NK-92 (cell line): ENCODE results near the gene IPO11.

ENCODE experiments used
- DNase-seq: peaks from one replicate; lab custom pipeline; 2025; ENCODE audit not compliant: unreplicated experiment; lab: John Stamatoyannopoulos, UW

The IPO11 gene

GRCh38 chr5:62412549-62413329, at the start of gene IPO11:
Gene IPO11 (plus strand): TSS chr5:62412763. CDS start chr5:62437280, 24,517 bp downstream.
- DNase-seq, result peak; percentile 94

DNA sequence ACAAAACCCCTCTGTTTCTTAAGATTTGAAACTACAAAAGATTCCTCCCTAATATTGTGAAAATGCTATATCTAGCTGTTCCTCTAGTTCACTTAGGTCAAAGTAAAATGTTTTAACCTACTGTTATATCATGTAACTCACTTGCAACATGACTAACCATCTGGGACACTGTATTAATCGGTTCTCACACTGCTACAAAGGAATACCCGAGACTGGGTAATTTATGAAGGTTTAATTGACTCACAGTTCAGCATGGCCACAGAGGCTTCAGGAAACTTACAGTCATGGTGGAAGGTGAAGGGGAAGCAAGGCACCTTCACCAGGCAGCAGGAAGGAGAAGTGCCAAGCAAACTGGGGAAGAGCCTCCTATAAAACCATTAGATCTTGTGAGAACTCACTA, 43.5 kb upstream of the IPO11 start:
- DNase-seq, result no peak

GRCh38 chr5:62371409-62371808, 41.2 kb upstream of the IPO11 start:
- DNase-seq, result no peak

DNA sequence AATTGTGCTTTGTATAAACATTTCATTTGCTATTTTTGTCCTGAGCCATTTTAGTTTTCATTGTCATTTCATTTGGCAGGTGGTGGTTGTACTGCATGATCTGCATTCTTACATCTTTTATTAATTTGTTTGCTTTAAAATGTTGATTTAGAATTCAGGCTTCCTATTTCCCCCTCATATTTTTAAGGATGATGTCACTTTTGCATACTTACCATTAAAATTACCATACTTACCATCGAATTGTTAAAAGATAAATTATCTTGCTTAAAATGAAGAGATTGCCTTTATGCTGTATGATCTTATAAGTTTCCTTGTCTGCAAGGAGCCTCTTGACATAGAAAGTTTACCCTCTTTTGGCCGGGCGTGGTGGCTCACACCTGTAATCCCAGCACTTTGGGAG, 40.0 kb upstream of the IPO11 start:
- no peak for DNase-seq

DNA sequence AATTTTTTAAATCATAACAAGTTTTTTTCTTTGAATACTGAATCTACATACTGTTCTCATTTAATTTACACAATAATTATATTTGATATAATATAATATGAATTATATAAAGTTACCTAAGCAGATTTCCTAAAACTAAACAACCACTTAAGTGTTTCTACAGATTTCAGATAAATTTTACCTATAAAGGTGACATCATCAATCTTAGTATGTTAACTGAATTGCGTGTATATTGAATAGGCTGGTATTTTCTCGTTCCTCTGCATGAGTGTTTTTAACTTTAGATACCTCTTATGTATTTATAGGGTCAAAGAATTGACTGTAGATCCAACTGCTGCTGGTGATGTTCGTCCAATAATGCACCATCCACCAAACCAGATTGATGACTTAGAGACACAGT, 39.2 kb upstream of the IPO11 start:
- DNase-seq, result no peak

- no peak for DNase-seq
Observed at GRCh38 chr5:62374090-62374489, 38.5 kb upstream of the IPO11 start.

DNA sequence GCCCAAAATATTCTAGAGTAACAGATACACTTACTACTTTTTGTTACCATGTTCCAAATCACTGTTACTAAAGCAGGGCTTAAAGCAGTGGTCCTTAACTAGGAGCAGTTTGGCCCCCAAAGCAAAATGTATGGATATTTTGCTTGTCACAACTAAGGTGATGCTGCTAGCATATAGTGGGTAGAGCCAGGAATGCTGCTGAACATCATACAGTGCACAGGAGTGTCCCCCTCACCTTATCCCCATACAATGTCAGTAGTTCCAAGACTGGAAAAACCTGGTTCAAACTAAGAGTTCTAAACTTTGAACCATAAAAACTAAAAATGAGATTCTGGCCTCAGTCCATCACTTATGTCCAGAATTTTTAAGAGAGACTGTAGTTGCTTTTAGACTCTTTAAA, 36.9 kb upstream of the IPO11 start:
- no peak for DNase-seq

- DNase-seq, result no peak
Observed at GRCh38 chr5:62376064-62376463, 36.5 kb upstream of the IPO11 start.

GRCh38 chr5:62385131-62385530, 27.4 kb upstream of the IPO11 start:
- DNase-seq, result no peak

DNA sequence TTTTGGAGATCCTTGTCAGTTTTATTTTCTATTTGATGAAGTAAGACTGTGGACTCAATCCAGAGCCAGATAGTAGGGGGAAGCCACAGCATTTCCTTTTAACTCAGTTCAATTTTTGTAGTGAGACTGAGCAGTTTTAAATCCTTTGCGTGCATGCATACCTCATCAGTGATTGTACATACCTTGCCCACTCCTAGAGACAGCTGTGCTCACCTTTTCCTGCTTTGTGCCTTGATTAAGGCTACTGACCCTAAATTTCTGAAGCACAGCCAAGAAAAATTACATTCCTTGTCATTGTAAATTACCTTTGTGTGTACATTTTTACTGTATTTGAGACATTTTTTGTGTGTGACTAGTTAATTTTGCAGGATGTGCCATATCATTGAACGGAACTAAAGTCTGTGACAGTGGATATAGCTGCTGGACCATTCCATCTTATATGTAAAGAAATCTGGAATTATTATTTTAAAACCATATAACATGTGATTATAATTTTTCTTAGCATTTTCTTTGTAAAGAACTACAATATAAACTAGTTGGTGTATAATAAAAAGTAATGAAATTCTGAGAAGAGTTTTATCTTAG, 26.7 kb upstream of the IPO11 start:
- no peak for DNase-seq

DNA sequence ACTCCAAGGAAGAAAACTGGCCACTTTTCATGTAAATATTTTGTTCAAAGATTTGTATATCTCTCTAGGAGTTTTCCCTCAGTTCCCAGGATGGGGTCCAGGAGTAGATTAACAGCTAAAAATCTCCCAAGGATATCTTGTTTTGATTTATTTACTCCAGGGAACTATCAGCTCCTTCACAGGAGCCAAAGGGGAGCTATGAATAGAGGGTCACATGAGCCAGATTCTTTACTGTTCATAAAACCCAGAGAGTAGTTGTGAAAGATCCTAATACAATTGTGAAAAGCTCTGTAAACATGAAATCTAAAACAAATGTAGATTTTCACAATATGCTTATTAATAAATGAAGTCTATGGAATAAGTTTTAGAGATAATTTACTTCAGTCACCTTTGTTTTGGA, 25.7 kb upstream of the IPO11 start:
- DNase-seq, result no peak

GRCh38 chr5:62395210-62395950, 17.2 kb upstream of the IPO11 start:
- no peak for DNase-seq

GRCh38 chr5:62403411-62404250, 8.9 kb upstream of the IPO11 start, which contains the start of gene DIMT1:
Gene DIMT1 (minus strand): TSS chr5:62403905. CDS start chr5:62403772, 133 bp downstream.
- DNase-seq, result peak; percentile 75

- no peak for DNase-seq
Observed at GRCh38 chr5:62413711-62414110, 1.1 kb downstream of the IPO11 start.

DNA sequence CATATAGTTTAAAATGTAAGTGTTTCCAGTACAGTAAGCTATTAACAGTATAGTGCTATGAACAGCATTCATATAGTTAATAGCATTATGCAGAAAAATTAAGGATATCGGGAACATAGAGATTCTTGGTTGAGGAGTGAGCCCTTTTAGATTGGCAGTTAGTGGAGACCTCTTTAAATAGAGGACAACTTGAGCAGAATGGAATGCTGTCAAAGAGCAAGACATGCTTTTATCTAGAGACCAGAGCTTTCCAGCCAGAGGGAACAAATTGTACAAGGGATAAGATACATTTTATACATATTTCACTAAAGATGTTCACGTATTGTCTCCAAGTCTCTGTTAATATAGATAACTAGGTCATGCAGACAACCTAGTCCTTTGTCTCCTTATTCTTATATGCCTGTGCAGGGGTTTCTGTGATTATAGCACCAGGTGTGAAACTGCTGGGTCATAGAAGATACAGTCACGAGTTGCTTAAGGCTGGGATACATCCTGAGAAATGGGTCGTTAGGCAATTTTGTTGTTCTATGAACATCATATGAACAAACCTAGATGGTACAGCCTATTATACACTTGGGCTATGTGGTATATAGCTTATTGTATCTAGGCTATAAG, 6.0 kb downstream of the IPO11 start:
- no peak for DNase-seq

DNA sequence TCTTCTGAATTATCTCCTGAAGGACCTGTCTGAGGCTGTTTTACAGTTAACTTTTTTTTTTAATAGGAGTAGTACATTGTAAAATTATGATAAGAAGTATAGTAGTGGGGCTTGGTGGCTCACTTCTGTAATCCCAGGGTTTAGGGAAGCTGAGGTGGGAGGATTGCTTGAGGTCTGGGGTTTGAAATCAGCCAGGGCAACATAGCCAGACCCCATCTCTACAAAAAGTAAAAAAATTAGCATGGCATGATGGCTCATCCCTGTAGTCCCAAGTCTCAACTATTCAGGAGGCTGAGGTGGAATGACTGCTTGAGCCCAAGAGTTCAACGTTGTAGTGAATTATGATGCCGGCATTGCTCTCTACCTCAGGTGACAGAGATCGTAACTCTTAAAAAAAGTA, 7.0 kb downstream of the IPO11 start:
- no peak for DNase-seq

GRCh38 chr5:62421414-62421813, 8.9 kb downstream of the IPO11 start:
- DNase-seq, result no peak

GRCh38 chr5:62424763-62425162, 12.2 kb downstream of the IPO11 start:
- DNase-seq, result no peak

DNA sequence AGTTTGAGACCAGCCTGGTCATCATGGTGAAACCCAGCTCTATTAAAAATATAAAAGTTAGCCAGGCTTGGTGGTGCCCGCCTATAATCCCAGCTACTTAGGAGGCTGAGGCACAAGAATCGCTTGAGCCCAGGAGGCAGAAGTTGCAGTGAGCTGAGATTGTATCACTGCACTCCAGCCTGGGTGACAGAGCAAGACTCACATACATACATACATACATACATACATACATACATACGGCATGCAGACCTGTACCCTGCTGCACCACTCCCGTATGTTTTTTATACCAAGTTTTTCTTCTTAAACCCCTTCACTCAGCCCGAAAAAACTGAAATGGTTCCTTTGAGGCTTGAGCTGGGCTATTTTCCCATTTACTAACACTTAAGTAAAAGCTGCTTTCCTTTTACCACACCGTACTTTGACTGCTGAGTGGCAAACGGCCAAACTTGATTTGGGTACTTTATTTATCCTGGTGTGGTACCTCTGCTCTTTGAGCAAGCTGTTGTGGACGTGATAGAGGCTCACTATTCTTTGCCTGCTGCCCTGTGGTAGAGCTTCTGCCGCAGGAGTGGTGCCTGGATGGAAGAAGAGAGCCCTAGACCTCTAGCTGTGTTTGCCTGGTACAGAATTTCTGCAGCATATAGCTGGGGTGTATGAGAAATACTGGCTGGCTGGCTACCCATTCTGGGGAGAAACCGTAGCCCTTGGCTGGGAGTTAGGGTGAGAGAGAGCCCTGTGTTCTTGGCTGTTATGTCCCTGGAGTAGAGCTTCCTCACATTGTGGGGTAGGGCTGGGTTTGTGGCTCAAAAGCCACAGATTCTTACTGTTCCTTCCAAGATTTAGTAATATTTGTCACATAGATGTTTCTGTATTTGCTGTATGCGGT, 19.4 kb downstream of the IPO11 start:
- DNase-seq, result no peak

- no peak for DNase-seq
Observed at GRCh38 chr5:62432621-62433064, 20.1 kb downstream of the IPO11 start.
